GM13977 (cell line): Measurements from ENCODE around the gene PTPRR.

Experiments
- DNase-seq: peaks from one replicate; pipeline ENCODE4 v3.0.0; 2012; ENCODE audit warnings: low spot score
- CTCF ChIP-seq: IDR thresholded peaks from 2 replicates; pipeline ENCODE4 v1.5.1; 2012; ENCODE audit warnings: mild to moderate bottlenecking, control low read depth; ENCODE audit not compliant: insufficient read depth; ENCODE audit errors: extremely low read depth, missing control alignments
- in situ Hi-C: fragments of 300-500 bp; cut with MboI; formaldehyde crosslinking; loops from one replicate; pipeline ENCODE4 v1.12.0; 2022; ENCODE audit warnings: low sequenced_read_pairs, low pct_unique_long_range_greater_than_20kb, mixed read lengths, inconsistent platforms; ENCODE audit not compliant: unreplicated experiment

The PTPRR gene

DNA sequence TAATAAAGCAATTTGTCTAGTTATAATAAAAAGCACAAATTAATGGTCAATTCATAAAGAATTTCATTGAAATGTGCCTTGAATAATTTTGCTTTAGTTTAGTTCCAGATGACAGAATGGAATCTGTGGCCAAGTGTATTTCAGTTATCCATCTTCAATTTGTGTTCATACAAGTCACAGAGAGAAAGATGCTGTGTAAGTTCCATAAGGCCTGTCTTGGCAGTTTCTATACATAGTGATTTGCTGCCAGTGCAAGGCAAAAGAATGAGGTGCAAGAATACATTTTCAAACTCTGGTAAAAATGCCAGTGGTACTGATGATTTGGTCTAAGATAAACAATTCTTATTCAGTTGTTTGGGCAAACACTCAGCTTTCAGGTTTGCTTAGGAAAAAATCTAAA lies 149.0 kb downstream of the PTPRR start:
- no peak for DNase-seq
- no peak for TF ChIP-seq CTCF
- in situ Hi-C loops: no loop called here

DNA sequence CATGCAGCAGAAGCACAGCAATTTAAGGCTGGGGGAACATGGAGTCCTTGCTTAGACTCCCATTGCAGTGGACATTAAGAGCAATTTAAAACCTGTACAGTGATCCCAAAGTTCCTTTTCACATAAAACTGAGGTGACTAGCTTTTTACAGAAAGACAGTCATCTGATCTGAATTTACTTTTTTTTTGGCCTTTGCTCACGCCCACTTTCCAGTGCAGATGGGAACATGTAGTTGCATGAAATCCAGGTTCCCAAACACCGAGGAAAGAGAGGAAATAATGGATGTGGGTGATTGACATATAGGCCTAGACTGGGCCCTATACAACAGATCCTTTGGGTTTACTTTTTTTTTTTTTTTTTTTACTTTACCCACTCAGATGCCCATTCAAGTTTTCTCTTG lies 156.9 kb downstream of the PTPRR start:
- DNase-seq: no peak
- in situ Hi-C loops: no loop called here
- no peak for TF ChIP-seq CTCF

DNA sequence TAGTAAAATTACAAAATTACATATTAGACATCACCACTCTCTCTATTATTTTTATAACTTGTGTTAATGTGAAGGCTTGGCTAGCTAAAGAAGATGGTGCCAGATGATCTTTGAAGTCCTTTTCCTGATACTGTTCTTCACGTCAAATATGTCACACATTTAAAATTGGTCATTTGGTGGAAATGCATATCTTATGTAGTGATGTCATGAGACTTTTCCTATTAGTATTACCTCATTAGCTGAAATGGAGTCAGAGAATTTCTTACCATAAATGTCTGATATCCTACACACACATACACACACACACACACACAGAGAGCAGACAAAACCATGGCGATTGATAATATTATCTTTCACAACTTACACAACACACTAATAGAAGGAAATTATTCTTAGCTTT lies 158.5 kb downstream of the PTPRR start:
- no peak for TF ChIP-seq CTCF
- in situ Hi-C loops: no loop called here
- DNase-seq: no peak

DNA sequence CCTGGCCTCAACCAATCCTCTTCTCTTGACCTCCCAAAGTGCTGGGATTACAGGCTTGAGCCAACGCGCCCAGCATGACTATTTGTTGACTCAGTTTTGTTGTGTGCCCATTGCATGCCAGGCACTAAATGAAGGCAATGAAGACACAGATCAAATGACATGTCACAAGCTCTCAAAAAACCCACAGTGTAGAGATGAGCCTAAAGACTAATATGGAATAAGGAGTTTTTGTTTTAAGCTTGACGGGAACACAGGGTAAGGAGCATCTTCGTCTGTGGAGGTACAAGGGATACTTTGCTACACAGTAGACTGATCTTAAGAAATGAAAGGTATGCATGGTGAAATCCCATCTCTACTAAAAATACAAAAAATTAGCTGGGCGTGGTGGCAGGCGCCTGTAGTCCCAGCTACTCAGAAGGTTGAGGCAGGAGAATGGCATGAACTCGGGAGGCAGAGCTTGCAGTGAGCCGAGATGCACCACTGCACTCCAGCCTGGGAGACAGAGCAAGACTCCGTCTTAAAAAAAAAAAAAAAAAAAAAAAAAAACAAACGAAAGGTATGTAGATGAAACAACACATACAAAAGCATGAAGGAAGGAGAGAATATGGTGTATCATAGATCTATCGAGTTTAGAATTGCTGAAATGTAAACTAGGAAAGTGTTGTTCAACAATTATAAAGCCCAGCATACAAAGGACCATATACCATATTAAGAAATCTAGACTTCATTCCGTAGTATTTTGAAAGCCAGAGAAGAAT lies 161.2 kb downstream of the PTPRR start:
- in situ Hi-C loops: no loop called here
- TF ChIP-seq CTCF: no peak
- no peak for DNase-seq

GRCh38 chr12:70758494-70758845 lies 162.1 kb downstream of the PTPRR start:
- in situ Hi-C loops: no loop called here
- no peak for TF ChIP-seq CTCF

DNA sequence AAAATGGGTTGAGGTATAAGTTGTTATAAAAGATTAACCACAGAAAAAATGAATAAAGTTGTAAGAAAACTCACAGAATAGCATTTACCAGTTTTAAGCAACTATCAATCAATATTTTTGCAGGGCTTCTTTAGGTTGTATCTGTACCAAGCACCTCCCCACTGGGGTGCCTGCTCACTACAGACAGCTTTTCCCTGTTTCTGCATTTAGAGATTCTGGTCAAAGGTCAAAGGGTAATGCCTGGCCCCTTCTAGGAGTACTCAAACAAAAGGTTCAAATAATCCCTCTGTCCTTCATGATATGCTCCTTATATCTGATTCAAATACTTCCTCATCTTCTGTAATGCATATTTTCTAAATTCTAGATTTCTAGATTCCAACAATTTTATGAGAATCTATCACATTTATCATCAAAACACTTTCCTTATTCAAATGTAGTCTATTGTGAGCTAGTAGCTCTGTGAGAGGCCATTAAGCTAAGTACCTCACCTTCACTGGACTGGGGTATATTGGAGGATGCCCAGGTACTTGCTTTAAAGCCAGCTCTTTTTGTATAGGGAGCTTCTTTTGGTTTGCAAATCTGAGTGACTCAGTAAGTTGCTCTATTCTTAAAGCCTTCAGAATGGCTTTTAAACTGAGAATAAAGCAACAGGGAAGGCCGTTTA lies 162.6 kb downstream of the PTPRR start:
- in situ Hi-C loops: no loop called here

More at GRCh38 chr12:70758494-70758845, 162.1 kb downstream of the PTPRR start:
- no peak for DNase-seq

More for the DNA sequence above, 162.6 kb downstream of the PTPRR start:
- DNase-seq: no peak
- no peak for TF ChIP-seq CTCF
